Measurements from ENCODE around the gene SERF2.
"Not testable (repeated sequence)": the region's sequence is repeated elsewhere in the genome, so short reads cannot be mapped to it uniquely, and the experiment has no call there.

Gene SERF2

DNA sequence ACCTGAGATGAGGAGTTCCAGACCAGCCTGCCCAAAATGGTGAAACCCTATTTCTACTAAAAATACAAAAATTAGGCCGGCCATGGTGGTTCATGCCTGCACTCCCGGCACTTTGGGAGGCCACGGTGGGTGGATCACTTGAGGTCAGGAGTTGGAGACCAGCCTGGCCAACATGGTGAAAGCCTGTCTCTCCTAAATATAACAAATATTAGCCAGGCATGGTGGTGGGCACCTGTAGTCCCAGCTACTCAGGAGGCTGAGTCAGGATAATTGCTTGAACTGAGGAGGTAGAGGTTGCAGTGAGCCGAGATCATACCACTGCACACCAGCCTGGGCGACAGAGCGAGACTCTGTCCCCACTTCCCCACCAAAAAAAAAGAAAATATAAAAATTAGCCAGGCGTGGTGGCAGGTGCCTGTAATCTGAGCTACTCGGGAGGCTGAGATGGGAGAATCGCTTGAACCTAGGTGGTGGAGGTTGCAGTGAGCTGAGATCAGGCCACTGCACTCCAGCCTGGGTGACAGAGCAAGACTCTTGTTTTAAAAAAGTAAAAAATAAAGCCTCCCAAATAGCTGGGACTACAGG is 38.7 kb downstream of the SERF2 start:
- DNase-seq = not testable (repeated sequence)

DNA sequence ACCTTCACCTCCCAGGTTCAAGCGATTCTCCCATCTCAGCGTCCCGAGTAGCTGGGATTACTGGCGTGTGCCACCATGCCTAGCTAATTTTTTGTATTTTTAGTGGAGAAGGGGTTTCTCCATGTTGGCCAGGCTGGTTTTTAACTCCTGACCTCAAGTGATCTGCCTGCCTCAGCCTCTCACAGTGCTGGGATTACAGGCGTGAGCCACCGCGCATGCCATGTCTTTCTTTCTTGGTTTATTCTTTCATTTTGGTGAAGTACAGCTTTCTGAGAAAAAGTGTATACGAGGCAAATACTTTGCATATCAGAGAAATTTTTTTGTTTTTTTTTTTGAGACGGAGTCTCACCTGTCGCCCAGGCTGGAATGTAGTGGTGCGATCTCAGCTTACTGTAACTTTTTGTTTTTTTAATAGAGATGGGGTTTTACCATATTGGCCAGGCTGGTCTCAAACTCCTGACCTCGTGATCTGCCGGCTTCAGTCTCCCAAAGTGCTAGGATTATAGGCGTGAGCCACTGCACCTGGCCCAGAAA is 39.5 kb downstream of the SERF2 start:
- DNase-seq = not testable (repeated sequence)

DNA sequence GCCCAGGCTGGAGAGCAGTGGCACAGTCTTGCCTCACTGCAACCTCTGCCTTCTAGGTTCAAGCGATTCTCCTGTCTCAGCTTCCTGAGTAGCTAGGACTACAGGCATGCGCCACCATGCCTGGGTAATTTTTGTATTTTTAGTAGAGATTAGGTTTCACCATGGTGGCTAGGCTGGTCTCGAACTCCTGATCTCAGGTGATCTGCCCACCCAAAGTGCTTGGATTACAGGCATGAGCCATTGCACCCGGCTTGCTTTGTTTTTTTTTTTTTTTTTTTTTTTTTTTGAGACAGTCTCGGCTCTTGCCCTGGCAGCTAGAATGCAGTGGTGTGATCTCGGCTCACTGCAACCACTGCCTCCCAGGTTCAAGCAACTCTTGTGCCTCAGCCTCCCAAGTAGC is 40.4 kb downstream of the SERF2 start:
- DNase-seq = not testable (repeated sequence)

DNA sequence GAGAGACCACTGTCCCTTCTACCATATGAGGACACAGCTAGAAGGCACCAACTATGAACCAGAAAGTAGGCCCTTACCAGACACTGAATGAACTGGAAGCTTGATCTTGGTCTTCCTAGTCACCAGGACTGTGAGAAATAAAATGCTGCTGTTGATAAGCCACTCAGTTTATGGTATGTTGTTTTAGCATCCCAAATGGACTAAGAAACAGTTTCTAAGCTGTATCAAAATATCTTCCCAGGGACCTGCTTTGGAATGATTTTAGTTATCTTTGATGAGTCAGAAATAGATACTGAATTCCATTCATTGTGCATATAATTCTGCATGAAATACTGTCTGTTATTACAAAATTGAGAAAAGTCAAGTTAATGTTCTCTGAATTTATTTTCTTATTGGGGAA is 53.3 kb downstream of the SERF2 start:
- no peak for DNase-seq
